Hepatocyte (in vitro differentiated cells): ENCODE results near the gene IL31. TPM values are rescaled to one million over a fixed set of nuclear protein-coding genes. Genes with fewer than 3 reads are reported as not detected.

Experiments
- DNase-seq: peaks from one replicate; pipeline ENCODE4 v3.0.0-alpha.2; 2016; ENCODE audit warnings: low spot score
- H2AFZ ChIP-seq: fragments of 200-600 bp; sonication (generic); 2 replicates; pipeline ENCODE4 v1.6.0; 2016; ENCODE audit warnings: antibody characterized with exemption, mild to moderate bottlenecking
- H3K27ac ChIP-seq: fragments of 200-600 bp; sonication (generic); 2 replicates; pipeline ENCODE4 v1.5.1; 2016; ENCODE audit warnings: mild to moderate bottlenecking
- H3K27me3 ChIP-seq: fragments of 200-600 bp; sonication (generic); 2 replicates; pipeline ENCODE4 v1.6.1; 2016
- H3K36me3 ChIP-seq: fragments of 200-600 bp; sonication (generic); replicated peaks from 2 replicates; pipeline ENCODE4 v1.5.1; 2016; ENCODE audit warnings: low read depth; ENCODE audit not compliant: insufficient read depth
- H3K4me1 ChIP-seq: fragments of 200-600 bp; sonication (generic); 2 replicates; pipeline ENCODE4 v1.5.1; 2016; ENCODE audit warnings: mild to moderate bottlenecking, moderate library complexity; ENCODE audit not compliant: insufficient read depth
- H3K4me2 ChIP-seq: fragments of 200-600 bp; sonication (generic); 2 replicates; pipeline ENCODE4 v1.6.0; 2016
- H3K4me3 ChIP-seq: fragments of 200-600 bp; sonication (generic); 2 replicates; pipeline ENCODE4 v1.5.1; 2016; ENCODE audit warnings: mild to moderate bottlenecking
- H3K79me2 ChIP-seq: fragments of 200-600 bp; sonication (generic); 2 replicates; pipeline ENCODE4 v1.6.0; 2017; ENCODE audit warnings: mild to moderate bottlenecking
- H3K9me2 ChIP-seq: fragments of 200-600 bp; sonication (generic); replicated peaks from 2 replicates; pipeline ENCODE4 v1.6.0; 2017; ENCODE audit warnings: mild to moderate bottlenecking; ENCODE audit not compliant: insufficient read depth
- H3K9me3 ChIP-seq: fragments of 200-600 bp; sonication (generic); 2 replicates; pipeline ENCODE4 v1.5.1; 2016; ENCODE audit warnings: low read depth, mild to moderate bottlenecking
- H4K20me1 ChIP-seq: fragments of 200-600 bp; sonication (generic); 2 replicates; pipeline ENCODE4 v1.6.0; 2016; ENCODE audit warnings: mild to moderate bottlenecking; ENCODE audit not compliant: insufficient read depth, poor library complexity, severe bottlenecking
- EZH2 ChIP-seq: fragments of 200-600 bp; sonication (generic); IDR thresholded peaks from 2 replicates; pipeline ENCODE4 v1.6.1; 2016; ENCODE audit warnings: antibody characterized with exemption, mild to moderate bottlenecking, borderline replicate concordance
- EZH2phosphoT487 ChIP-seq: fragments of 200-600 bp; sonication (generic); IDR thresholded peaks from one replicate; pipeline ENCODE4 v1.6.1; 2018; ENCODE audit warnings: antibody characterized with exemption, mild to moderate bottlenecking, low read depth, moderate library complexity; ENCODE audit not compliant: unreplicated experiment, severe bottlenecking
- WGBS: methylation state at CpG from one replicate; pipeline ENCODE4 v1.1.6; 2016; ENCODE audit warnings: low lambda C conversion rate; ENCODE audit errors: missing lambda C conversion rate; 5-methylcytosine and 5-hydroxymethylcytosine counted together
- polyA plus RNA-seq: library from polyadenylated mRNA; unstranded; fragments of >200 nt; fragmentation: Nextera tagmentation; extraction: Ambion mirVana; gene quantifications from 2 replicates; pipeline ENCODE4 v1.2.1, GENCODE V29; 2016
- total RNA-seq: library from RNA; depleted of rRNA; stranded (reverse); fragments of >200 nt; gene quantifications from 2 replicates; pipeline ENCODE4 v1.2.3, GENCODE V29; 2014
- TF ChIP-seq, protein P1 (sequence below): fragments of 200-600 bp; sonication (generic); IDR thresholded peaks from 2 replicates; pipeline ENCODE4 v1.5.1; 2016; ENCODE audit warnings: antibody characterized with exemption, mild to moderate bottlenecking; ENCODE audit not compliant: poor library complexity

The IL31 gene
- total and polyA plus RNA-seq, 2 experiments from 2014 or later, result not detected

GRCh38 chr12:122150127-122150681 lies 23.8 kb downstream of the IL31 start:
- DNase-seq, result no peak
- Histone ChIP-seq H3K4me3 (no peak overlapping the region), H3K36me3 (no peaks in the 10 kb centered on the region), H3K4me1 (no peaks in the 10 kb centered on the region), H3K9me3 (no peaks in the 10 kb centered on the region), H3K79me2 (no peaks in the 10 kb centered on the region), H4K20me1 (no peaks in the 10 kb centered on the region), H2AFZ (no peak overlapping the region), H3K4me2 (no peak overlapping the region), H3K9me2 (no peaks in the 10 kb centered on the region), H3K27me3 (no peaks in the 10 kb centered on the region), H3K27ac (no peak overlapping the region)
- 70% methylated on average over 8 of the region's 8 CpGs for WGBS
- TF ChIP-seq EZH2 (no peak), EZH2phosphoT487 (no peak)
- TF ChIP-seq, protein P1, sequence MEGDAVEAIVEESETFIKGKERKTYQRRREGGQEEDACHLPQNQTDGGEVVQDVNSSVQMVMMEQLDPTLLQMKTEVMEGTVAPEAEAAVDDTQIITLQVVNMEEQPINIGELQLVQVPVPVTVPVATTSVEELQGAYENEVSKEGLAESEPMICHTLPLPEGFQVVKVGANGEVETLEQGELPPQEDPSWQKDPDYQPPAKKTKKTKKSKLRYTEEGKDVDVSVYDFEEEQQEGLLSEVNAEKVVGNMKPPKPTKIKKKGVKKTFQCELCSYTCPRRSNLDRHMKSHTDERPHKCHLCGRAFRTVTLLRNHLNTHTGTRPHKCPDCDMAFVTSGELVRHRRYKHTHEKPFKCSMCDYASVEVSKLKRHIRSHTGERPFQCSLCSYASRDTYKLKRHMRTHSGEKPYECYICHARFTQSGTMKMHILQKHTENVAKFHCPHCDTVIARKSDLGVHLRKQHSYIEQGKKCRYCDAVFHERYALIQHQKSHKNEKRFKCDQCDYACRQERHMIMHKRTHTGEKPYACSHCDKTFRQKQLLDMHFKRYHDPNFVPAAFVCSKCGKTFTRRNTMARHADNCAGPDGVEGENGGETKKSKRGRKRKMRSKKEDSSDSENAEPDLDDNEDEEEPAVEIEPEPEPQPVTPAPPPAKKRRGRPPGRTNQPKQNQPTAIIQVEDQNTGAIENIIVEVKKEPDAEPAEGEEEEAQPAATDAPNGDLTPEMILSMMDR, result no peak

GRCh38 chr12:122148657-122149056 lies 25.4 kb downstream of the IL31 start:
- Histone ChIP-seq H3K27ac (no peak overlapping the region), H3K4me3 (no peak overlapping the region), H3K4me2 (no peak overlapping the region), H2AFZ (no peak overlapping the region), H3K4me1 (no peaks in the 10 kb centered on the region), H3K27me3 (no peaks in the 10 kb centered on the region), H3K79me2 (no peaks in the 10 kb centered on the region), H3K9me3 (no peaks in the 10 kb centered on the region), H4K20me1 (no peaks in the 10 kb centered on the region), H3K36me3 (no peaks in the 10 kb centered on the region), H3K9me2 (no peaks in the 10 kb centered on the region)
- no peak for DNase-seq
- WGBS, result 71% methylated on average over 6 of the region's 6 CpGs
- TF ChIP-seq, protein P1, result no peak
- TF ChIP-seq EZH2phosphoT487 (no peak), EZH2 (no peak)

DNA sequence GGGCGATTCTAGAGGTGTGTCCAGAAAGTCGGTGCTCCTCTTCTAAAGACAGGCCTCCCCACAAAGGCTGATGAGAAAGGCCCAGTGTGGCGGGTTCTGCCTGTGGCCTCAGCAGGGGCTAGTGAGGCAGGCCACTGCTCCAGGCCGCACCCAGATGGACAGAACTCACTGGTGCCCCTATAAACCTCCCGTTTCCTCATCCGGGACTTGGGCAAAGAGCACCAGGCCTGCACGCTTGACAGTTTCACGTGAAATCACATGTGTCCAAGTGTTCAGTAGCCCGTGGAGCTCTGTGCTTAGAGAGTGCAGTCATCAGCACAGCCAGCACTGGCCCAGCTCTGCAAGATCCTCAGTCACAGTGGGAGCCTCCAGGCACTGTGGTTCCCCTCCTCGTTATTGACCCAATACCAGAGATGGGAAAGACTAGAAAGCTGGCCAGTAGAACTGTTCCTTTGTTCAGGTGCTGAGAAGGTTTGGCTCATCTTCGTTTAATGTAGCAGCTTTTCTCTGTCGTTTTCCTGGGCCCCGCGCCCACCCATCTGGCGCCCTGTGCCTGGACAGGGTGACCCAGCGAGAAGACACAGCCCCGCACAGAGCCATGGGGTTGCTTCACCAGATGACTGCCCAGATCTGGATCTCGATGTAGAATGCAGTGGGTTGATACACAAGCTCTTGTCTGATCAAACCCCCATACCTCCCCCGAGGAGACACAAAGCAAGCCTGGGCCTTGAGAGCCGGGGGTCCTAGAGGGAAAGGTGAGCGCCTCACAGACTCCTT lies 26.3 kb downstream of the IL31 start:
- Histone ChIP-seq H3K79me2 (no peaks in the 10 kb centered on the region), H3K4me3 (no peak overlapping the region), H3K4me2 (no peak overlapping the region), H3K9me3 (no peaks in the 10 kb centered on the region), H3K4me1 (no peaks in the 10 kb centered on the region), H3K27me3 (no peaks in the 10 kb centered on the region), H2AFZ (no peak overlapping the region), H3K9me2 (no peaks in the 10 kb centered on the region), H3K36me3 (no peaks in the 10 kb centered on the region), H4K20me1 (no peaks in the 10 kb centered on the region), H3K27ac (no peak overlapping the region)
- 91% methylated on average over 19 of the region's 21 CpGs for WGBS
- TF ChIP-seq EZH2phosphoT487 (no peak), EZH2 (no peak)
- TF ChIP-seq, protein P1, result no peak
- DNase-seq, result no peak
